Stimulated activated memory B cell treated with anti-CD40 and anti-IgM and Interleukin-4, amounts not matched to agents 10 μg/mL and 1 μg/mL and 100 μg/mL, for 72 hours (primary cell): ENCODE results near the gene SYNRG.
A peak's percentile ranks its signal among the peaks of the same experiment; 100 is the strongest.
"Not testable (repeated sequence)": the region's sequence is repeated elsewhere in the genome, so short reads cannot be mapped to it uniquely, and the experiment has no call there.

ENCODE experiments used
- ATAC-seq: fragments of 150-1000 bp; cut with Tn5 transposase; 2 replicates; pipeline ENCODE4 v1.10.0; 2021
- H3K27ac Mint-ChIP-seq: one replicate; pipeline ENCODE4 v1.8.0; 2022; ENCODE audit warnings: mild to moderate bottlenecking, mixed read lengths
- H3K27me3 Mint-ChIP-seq: one replicate; pipeline ENCODE4 v1.8.0; 2022; ENCODE audit warnings: mixed read lengths
- H3K36me3 Mint-ChIP-seq: one replicate; pipeline ENCODE4 v1.8.0; 2022; ENCODE audit warnings: mixed read lengths
- H3K4me1 Mint-ChIP-seq: one replicate; pipeline ENCODE4 v1.8.0; 2022; ENCODE audit warnings: mixed read lengths
- H3K4me3 Mint-ChIP-seq: one replicate; pipeline ENCODE4 v1.8.0; 2022; ENCODE audit warnings: mild to moderate bottlenecking, moderate library complexity, mixed read lengths
- H3K9me3 Mint-ChIP-seq: one replicate; pipeline ENCODE4 v1.8.0; 2022; ENCODE audit warnings: mixed read lengths

Gene SYNRG, protein sequence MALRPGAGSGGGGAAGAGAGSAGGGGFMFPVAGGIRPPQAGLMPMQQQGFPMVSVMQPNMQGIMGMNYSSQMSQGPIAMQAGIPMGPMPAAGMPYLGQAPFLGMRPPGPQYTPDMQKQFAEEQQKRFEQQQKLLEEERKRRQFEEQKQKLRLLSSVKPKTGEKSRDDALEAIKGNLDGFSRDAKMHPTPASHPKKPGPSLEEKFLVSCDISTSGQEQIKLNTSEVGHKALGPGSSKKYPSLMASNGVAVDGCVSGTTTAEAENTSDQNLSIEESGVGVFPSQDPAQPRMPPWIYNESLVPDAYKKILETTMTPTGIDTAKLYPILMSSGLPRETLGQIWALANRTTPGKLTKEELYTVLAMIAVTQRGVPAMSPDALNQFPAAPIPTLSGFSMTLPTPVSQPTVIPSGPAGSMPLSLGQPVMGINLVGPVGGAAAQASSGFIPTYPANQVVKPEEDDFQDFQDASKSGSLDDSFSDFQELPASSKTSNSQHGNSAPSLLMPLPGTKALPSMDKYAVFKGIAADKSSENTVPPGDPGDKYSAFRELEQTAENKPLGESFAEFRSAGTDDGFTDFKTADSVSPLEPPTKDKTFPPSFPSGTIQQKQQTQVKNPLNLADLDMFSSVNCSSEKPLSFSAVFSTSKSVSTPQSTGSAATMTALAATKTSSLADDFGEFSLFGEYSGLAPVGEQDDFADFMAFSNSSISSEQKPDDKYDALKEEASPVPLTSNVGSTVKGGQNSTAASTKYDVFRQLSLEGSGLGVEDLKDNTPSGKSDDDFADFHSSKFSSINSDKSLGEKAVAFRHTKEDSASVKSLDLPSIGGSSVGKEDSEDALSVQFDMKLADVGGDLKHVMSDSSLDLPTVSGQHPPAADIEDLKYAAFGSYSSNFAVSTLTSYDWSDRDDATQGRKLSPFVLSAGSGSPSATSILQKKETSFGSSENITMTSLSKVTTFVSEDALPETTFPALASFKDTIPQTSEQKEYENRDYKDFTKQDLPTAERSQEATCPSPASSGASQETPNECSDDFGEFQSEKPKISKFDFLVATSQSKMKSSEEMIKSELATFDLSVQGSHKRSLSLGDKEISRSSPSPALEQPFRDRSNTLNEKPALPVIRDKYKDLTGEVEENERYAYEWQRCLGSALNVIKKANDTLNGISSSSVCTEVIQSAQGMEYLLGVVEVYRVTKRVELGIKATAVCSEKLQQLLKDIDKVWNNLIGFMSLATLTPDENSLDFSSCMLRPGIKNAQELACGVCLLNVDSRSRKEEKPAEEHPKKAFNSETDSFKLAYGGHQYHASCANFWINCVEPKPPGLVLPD (N-terminal part only)

DNA sequence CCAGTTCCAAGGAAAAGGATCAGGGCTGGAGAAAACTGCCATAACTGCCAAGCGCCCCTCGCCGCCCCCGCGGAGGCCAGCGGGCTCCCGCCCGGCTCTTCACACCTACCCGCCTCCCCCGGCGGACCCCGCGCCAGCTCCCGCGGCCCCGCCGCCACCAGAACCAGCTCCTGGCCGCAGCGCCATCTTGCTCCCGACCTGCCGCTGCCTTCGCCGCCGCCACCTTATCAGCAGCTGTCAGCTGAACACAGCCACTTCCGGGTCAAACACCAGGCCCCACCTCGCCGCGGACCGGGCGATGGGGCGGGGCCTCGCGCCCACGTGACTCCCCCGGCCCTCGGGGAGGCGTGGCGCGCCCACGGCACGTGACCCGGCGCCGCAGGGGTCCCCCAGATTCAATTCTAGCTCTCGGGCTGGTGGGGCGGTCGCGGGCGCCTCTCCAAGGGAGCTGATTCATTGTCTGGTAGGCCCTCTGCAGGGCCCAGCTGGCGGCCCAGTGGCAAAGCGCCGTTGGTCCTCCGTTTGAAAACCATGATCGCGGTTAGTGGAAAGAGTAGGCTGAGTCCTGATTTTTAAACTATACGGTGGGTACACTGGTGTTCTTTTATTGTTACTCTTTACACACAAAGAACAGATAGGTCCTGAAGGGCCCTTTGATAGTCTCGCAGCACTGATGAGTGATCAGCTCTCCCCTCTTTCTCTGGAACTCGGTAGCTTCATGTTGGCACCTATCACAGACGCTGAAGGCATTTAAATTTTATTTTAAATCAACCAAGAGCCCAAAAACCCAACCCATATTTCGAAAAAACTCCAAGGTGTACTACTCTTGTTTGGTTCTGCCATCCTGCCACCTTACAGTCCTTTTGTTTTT lies at the start of gene SYNRG:
TSS of gene SYNRG (minus strand) at position 249 of the 871 bp plus-strand sequence. CDS start at position 186, 63 bp downstream.
- H3K4me3 Mint-ChIP-seq = peak within 1 kb of the TSS; percentile 96
- H3K4me1 Mint-ChIP-seq = peaks cover 30% of the 10 kb centered on the region
- H3K36me3 Mint-ChIP-seq = peaks cover 12% of the 10 kb centered on the region
- H3K9me3 Mint-ChIP-seq = no peaks in the 10 kb centered on the region
- no peaks in the 10 kb centered on the region for H3K27me3 Mint-ChIP-seq
- peak; percentile 98 for ATAC-seq
- H3K27ac Mint-ChIP-seq = peak within 1 kb of the TSS; percentile 95

DNA sequence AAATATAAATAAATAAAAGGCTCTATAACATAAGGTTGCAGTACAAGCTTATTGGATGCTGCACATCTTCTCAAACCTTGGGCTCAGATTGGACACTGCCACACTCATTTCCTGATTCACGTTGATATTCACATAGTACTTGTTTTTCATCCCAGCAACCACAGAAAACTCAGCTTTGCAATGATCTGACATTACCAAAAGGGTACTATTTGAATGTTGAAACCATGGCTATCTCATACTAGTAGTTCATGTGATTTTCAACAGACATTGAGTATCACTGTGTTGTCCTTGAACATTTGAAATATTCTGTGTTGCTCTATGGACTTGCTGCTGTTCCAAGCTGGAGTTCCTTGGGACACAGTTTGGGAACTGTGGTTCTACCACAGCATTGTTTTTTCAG lies 48.0 kb upstream of the SYNRG start:
- Mint-ChIP-seq H3K4me3 (no peak overlapping the region), H3K27me3 (peaks cover under 1% of the 10 kb centered on the region), H3K36me3 (no peaks in the 10 kb centered on the region), H3K27ac (no peak overlapping the region), H3K9me3 (no peaks in the 10 kb centered on the region), H3K4me1 (no peaks in the 10 kb centered on the region)
- ATAC-seq = no peak

DNA sequence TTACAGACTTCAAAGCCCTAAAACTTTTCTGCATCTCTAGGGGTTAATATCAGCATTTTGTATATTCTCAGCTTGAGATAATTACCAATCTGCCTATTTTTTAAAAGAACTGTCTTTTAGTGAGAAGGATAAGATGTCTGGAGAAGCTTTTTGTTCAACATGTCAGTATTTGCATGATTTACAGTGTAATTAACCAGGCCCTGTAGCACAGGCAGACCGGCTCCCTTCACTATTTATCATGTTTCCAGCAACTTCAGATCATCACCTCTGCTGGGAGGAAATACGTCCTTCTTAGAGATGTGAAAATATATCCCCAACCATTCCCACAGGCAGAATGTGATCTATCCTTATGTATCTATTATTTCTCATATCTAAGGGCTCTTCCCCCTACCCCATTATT lies 42.6 kb upstream of the SYNRG start:
- ATAC-seq = no peak
- Mint-ChIP-seq H3K36me3 (no peaks in the 10 kb centered on the region), H3K27ac (no peak overlapping the region), H3K4me3 (no peak overlapping the region), H3K9me3 (no peaks in the 10 kb centered on the region), H3K4me1 (no peaks in the 10 kb centered on the region), H3K27me3 (peaks cover 42% of the 10 kb centered on the region)

DNA sequence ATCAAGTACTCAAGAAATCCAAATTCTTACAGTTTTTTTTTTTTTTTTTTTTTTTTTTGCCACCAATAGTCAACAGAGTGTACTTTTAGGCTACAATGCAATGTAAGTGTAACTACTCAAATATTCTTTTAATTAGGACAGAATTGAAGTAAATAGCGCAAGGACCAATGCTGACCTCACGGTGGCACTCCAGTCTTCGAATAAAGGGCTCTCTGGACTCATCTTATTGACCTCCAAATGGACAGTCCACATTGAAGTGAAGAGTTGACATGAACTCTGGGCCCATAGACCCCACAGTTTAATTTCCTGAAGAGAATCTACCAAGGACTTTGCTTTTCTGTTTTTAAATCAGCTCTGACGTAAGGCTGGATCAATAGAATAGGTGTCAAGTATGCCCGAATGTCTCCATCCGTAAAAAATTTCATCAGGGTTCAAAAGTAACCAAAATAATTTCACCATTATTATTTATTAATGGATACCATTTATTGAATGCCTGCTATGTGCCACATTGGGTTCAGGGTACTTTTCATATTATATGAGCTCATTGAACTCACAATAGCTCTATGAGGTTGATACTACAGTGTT lies 41.3 kb upstream of the SYNRG start:
- Mint-ChIP-seq H3K36me3 (no peaks in the 10 kb centered on the region), H3K4me1 (no peaks in the 10 kb centered on the region), H3K4me3 (no peak overlapping the region), H3K9me3 (no peaks in the 10 kb centered on the region), H3K27ac (no peak overlapping the region), H3K27me3 (peaks cover 53% of the 10 kb centered on the region)
- no peak for ATAC-seq

DNA sequence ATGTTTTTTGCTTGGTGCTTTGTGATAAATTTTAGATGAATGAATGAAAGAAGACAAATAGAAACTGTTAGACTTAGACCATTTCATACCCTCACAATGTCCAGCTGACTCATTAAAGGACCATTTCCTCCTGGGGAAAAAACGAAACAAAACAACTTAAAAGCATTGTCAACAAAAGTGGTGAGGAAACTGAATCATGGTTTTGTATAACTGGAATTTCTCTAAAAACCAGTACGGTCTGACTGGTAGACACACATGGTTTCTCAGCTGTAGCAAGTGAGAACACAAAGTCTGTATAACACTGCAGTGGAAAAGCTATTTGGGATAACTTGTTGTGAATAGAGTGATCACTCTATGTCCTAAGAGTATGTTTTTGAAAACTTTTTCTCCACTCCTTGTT lies 39.3 kb upstream of the SYNRG start:
- Mint-ChIP-seq H3K27me3 (peaks cover 69% of the 10 kb centered on the region), H3K27ac (no peak overlapping the region), H3K4me1 (peaks cover 5% of the 10 kb centered on the region), H3K9me3 (no peaks in the 10 kb centered on the region), H3K4me3 (no peak overlapping the region), H3K36me3 (no peaks in the 10 kb centered on the region)
- no peak for ATAC-seq

DNA sequence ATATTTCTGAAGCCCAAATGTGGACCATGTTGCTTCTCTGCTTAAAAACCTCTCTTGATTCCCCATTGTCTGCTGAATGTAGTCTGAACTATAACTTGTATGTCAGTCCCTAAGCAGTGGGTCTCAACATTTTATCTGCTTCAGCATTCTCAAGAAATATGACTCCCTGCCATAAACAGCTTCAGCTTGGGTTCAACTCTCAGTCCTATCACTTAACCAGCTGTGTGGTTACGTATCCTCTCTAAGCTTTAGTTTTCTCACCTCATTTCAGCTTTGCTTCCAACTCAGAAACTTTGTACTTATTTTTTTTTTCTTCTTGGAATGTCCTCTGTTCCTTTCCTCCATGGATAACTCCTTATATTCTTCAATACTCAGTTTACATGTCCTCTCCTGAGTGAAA lies 38.6 kb upstream of the SYNRG start:
- Mint-ChIP-seq H3K9me3 (no peaks in the 10 kb centered on the region), H3K27ac (no peak overlapping the region), H3K27me3 (peaks cover 69% of the 10 kb centered on the region)

DNA sequence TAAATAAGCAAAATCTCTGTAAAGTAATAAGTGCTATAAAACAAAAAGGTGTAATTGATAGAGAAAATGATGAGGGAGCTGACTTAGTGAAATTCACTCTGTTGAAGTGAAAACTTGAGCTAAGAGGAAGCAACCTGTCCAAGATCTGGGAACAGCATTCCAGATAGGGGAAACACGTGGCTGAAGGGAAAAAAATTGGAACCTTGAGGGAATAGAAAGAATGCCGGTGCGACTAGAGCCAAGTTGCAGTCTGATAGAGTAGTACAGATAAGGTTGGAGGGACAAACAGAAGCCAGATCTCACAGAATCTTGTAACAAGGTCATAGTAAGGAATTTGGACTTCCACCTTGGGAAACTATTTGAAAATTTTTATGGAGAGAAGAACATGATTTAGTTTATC lies 34.7 kb upstream of the SYNRG start:
- peaks cover 41% of the 10 kb centered on the region for H3K27me3 Mint-ChIP-seq
- peaks cover 29% of the 10 kb centered on the region for H3K4me1 Mint-ChIP-seq
- H3K27ac Mint-ChIP-seq = peak overlapping the region; percentile 92
- peaks cover 11% of the 10 kb centered on the region for H3K36me3 Mint-ChIP-seq
- H3K4me3 Mint-ChIP-seq = peak overlapping the region; percentile 85
- ATAC-seq = no peak
- H3K9me3 Mint-ChIP-seq = no peaks in the 10 kb centered on the region

More for the DNA sequence above, 38.6 kb upstream of the SYNRG start:
- ATAC-seq = no peak
- peaks cover 11% of the 10 kb centered on the region for H3K4me1 Mint-ChIP-seq
- H3K36me3 Mint-ChIP-seq = no peaks in the 10 kb centered on the region
- H3K4me3 Mint-ChIP-seq = no peak overlapping the region

DNA sequence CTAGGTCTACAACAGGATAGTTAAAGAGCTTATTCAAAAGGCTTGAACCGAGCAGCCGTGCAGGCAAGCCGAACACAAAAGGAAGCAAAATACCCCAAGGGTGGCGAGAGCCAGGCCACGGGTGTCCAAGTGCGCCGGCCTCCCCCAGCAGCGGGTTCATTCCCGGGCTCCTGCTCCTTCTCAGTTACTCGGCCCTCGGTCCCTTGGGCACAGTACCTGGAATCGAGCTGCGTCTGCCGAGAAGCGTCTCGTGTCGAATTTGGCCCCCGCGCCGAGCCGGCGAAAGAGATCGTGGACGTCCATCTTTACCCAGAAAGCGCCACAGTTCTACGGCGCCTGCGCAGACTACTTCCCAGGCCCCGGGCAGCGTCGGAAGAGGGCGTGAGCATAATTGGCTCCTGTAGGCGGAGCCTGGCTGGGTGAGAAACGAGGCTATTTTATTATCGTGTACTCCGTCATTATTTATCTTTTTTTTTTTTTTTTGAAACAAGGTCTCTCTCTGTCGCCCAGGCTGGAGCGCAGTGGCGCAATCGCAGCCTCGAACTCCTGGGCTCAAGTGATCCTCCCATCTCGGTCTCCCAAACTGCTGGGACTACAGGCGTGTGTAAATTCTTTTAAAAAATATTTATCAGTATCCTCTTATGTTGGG lies 34.0 kb upstream of the SYNRG start, which contains the start of gene DDX52:
TSS of gene DDX52 (minus strand) at position 329 of the 649 bp plus-strand sequence. CDS start at position 303, 26 bp downstream.
- ATAC-seq = peak; percentile 97
- no peaks in the 10 kb centered on the region for H3K9me3 Mint-ChIP-seq
- peaks cover 35% of the 10 kb centered on the region for H3K27me3 Mint-ChIP-seq

DNA sequence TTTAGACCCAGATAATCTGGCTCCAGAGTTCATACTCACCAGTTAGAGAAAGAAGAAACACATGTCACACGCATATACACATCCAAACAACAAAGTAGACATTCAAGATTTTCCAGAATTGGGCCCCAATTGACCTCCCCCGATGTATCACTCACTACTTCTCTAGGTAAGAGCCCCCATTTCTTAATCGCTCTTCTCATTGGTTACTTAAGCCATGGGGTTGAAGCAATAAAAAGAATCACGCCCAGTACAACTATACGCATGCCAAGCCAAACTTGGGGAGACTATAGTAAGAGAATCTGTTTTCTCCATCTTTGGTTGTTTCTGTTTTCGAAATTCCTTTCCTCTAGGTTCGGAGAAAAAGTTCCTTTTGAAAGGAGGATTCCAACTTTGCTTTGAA lies 33.5 kb upstream of the SYNRG start:
- H3K27ac Mint-ChIP-seq = peak overlapping the region; percentile 92
- ATAC-seq = no peak
- H3K36me3 Mint-ChIP-seq = peaks cover 18% of the 10 kb centered on the region
- peak overlapping the region; percentile 85 for H3K4me3 Mint-ChIP-seq
- peaks cover 29% of the 10 kb centered on the region for H3K4me1 Mint-ChIP-seq
- no peaks in the 10 kb centered on the region for H3K9me3 Mint-ChIP-seq
- peaks cover 29% of the 10 kb centered on the region for H3K27me3 Mint-ChIP-seq

More for the DNA sequence above, 34.0 kb upstream of the SYNRG start, which contains the start of gene DDX52:
- Mint-ChIP-seq H3K4me3 (peak within 1 kb of the TSS; percentile 85), H3K27ac (peak within 1 kb of the TSS; percentile 92), H3K36me3 (peaks cover 14% of the 10 kb centered on the region), H3K4me1 (peaks cover 29% of the 10 kb centered on the region)

DNA sequence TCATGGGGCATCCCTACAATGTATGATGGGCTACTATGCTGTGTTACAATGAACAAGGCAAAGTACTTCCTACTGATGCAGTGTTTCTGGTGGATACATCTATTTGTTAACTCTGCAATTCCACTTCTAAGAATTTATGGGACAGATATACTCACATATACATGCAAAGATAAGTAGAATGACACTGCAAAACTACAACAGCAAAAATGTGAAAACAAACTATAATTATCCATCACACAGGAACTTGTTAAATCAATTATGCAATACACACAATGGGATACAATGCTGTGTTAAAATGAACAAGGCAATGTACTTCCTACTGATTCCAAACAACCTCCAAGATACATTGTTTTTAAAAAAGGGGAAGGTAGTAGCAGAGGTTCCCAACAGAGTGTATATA lies 30.8 kb upstream of the SYNRG start:
- H3K36me3 Mint-ChIP-seq = peaks cover 42% of the 10 kb centered on the region
- no peak overlapping the region for H3K4me3 Mint-ChIP-seq
- H3K9me3 Mint-ChIP-seq = no peaks in the 10 kb centered on the region
- peaks cover 29% of the 10 kb centered on the region for H3K4me1 Mint-ChIP-seq
- H3K27ac Mint-ChIP-seq = no peak overlapping the region
- ATAC-seq = no peak
- peaks cover 13% of the 10 kb centered on the region for H3K27me3 Mint-ChIP-seq

DNA sequence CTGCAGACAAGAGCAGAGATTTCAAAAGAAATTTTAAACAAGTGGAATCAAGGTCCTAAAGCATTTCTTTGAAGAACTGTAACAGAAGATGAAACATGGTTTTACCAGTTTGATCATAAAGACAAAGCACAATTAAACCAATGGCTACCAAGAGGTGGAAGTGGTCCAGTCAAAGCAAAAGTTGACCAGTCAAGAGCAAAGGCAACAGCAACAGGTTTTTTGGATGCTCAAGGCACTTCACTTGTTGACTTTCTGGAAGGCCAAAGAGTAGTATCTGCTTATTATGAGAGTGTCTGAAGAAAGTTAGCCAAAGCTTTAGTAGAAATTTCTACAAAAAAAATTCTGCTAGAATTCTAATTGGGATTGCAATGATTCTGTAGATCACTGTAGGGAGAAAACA lies 28.7 kb upstream of the SYNRG start:
- peaks cover 19% of the 10 kb centered on the region for H3K4me1 Mint-ChIP-seq
- no peak overlapping the region for H3K4me3 Mint-ChIP-seq
- peaks cover 43% of the 10 kb centered on the region for H3K36me3 Mint-ChIP-seq
- H3K27me3 Mint-ChIP-seq = no peaks in the 10 kb centered on the region
- ATAC-seq = no peak
- no peaks in the 10 kb centered on the region for H3K9me3 Mint-ChIP-seq
- no peak overlapping the region for H3K27ac Mint-ChIP-seq

DNA sequence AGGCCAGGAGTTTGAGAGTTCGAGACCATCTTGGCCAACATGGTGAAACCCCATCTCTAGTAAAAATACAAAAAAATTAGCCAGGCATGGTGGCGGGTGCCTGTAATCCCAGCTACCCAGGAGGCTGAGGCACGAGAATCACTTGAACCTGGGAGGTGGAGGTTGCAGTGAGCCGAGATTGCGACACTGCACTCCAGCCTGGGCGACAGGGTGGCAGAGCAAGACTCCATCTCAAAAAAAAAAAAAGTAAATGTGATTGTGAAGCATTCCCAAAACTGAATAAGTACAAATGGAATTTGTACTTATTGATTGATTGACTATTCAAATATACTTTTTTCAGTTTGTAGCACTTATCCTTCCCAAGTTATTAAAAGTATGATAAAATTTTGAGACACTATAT lies 7.2 kb upstream of the SYNRG start:
- H3K27ac Mint-ChIP-seq, H3K4me1 Mint-ChIP-seq, ATAC-seq, H3K4me3 Mint-ChIP-seq, H3K27me3 Mint-ChIP-seq, H3K9me3 Mint-ChIP-seq: not testable (repeated sequence)
- H3K36me3 Mint-ChIP-seq = peaks cover 18% of the 10 kb centered on the region

DNA sequence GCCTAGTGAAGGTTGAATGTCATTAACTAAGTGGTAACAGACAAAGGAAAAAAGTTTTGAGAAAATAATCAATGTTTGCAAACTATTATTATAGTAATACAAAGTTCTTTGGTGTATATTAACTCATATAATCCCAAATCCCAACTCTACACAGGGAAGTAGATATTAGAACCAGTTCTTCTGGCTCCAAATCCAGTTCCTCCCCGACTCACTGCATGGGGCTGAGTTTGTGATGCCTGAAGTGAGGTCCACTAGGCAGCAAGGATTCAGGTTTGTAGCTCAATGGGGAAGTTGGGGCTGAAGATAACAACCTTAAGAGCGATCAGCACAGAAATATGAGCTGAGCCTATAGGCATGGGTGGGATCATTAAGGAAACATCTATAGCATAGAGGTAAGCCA lies 5.6 kb upstream of the SYNRG start:
- Mint-ChIP-seq H3K36me3 (peaks cover 12% of the 10 kb centered on the region), H3K4me3 (no peak overlapping the region), H3K27ac (no peak overlapping the region), H3K27me3 (no peaks in the 10 kb centered on the region), H3K4me1 (no peaks in the 10 kb centered on the region), H3K9me3 (no peaks in the 10 kb centered on the region)
- ATAC-seq = no peak
